Activated naive CD4-positive, alpha-beta T cell (primary cell): ENCODE measurements around the gene EXOSC6.
"Not testable (repeated sequence)": the region's sequence is repeated elsewhere in the genome, so short reads cannot be mapped to it uniquely, and the experiment has no call there.

Source experiments
- DNase-seq, 4 experiments: peaks; one replicate each; lab custom pipeline; 2025; lab: John Stamatoyannopoulos, UW

Gene EXOSC6

DNA sequence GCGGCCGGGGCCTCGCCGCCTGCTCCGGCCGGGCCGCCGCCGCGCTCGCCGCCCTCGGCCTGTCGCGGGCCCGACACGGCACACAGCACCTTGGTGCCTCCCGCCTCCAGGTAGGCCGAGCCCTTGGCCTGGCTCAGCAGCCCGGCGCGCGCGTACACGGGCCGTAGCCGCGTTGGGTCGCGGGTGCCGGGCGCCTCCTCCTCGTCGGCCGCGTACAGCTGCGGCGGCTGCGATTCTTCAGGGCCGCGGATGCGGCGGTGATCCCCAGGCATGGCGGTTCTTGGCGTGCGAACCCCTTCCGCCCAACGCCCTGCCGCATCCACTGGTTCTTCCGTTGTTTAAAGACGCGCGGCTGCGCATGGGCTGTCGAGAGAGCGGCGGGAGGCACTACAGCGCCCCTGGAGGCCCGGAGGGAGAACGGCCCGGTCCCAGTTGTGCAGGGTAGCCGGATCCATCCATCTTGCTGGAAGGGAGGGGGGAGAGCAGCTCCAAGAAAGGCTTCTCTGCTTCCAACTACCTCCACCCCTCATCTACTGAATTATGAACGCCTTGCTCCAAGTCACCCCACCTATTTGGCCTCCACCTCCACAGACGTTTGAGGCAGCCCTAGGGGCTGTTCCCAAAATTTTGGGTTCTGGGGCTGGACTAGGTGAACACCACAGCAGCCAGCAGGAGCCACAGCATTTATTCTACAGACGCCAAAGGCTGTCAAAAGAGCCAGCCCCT is at the start of gene EXOSC6:
Gene EXOSC6, minus strand, starts transcription at position 312 of the 726 bp plus-strand sequence. Its CDS starts 40 bp downstream, at position 272.
- DNase-seq = peak; percentile 80 to 87 (median 84)

DNA sequence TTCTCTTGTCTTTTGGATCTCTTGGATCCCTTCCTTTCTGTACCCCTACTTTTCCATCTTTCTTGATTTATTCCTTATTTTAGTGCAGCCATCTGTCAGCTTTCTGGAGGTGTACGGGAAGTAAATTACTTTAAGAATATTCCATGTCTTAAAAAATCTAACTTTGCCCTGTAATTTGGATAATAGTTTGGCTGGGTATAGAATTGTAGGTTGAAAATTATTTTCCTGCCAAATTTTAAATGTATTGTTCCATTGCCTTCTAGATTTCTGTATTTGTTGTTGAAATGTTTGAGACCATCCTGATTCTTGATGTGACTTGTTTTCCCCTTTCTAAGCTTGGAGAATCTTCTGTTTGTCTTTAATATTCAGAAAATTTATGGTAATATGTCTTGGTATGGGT is 49.4 kb upstream of the EXOSC6 start:
- DNase-seq = no peak

DNA sequence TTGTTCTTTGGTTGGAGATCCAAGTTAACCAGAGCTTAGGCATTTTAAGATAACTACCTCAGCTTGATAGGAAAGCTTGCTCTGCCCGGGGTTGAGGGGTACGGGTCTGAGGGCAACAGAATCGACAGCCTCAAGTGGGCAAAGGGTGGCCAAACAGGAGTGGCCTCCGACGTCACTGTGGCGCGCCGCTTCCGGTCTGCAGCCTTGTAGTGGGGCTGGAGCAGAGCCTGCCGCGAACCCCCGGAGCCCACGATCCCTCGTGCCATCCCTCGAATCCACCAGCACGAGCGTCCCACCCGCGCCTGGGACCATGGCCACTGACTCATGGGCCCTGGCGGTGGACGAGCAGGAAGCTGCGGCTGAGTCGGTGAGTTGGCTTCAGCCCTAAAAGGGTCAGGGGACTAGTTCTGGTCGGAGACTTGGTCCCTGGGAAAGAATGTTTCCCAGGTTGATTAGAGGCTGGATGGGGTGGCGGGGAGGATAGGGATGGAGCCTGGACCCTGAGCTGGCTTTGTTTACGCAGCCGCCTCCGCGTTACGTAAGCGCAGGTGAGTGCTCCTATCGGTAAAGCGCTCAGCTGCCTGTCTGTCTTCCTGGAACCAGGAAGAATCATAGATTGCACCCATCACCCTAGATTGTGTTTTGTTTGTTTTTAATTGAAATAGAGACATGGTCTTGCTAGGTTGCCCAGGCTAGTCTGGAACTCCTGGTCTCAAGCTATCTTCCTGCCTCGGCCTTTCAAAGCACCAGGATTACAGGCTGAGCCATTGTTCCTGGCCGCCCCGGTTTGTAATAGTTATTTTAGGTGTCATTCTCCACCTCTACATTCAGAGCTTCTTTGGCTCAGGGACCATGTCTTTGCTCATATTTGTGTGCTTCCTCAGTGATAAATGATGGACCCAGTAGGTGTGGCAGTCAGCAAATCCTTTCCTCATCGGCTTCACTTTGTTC is 47.5 kb upstream of the EXOSC6 start, which contains the start of gene DDX19B:
Gene DDX19B, plus strand, starts transcription at position 199 of the 951 bp plus-strand sequence. Its CDS starts 112 bp downstream, at position 311.
- DNase-seq = peak in 2 of 4 experiments; percentile 30 to 49

DNA sequence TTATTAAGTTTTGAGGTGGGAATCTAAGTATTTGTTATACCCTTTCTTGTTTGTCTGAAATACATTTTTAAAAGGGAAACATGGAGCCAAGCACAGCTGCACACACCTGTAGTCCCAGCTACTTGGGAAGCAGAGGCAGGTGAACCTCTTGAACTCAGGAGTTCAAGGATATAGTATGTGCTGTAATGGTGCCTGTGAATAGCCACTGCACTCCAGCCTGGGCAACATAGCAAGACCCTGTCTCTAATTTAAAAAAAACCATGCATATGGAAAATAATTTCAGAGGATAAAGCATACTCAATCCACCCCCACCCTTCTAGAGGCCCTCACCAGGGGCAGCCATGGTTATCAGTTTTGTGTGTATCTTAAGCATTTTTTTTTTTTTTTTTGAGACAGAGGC is 43.9 kb upstream of the EXOSC6 start:
- no peak for DNase-seq

DNA sequence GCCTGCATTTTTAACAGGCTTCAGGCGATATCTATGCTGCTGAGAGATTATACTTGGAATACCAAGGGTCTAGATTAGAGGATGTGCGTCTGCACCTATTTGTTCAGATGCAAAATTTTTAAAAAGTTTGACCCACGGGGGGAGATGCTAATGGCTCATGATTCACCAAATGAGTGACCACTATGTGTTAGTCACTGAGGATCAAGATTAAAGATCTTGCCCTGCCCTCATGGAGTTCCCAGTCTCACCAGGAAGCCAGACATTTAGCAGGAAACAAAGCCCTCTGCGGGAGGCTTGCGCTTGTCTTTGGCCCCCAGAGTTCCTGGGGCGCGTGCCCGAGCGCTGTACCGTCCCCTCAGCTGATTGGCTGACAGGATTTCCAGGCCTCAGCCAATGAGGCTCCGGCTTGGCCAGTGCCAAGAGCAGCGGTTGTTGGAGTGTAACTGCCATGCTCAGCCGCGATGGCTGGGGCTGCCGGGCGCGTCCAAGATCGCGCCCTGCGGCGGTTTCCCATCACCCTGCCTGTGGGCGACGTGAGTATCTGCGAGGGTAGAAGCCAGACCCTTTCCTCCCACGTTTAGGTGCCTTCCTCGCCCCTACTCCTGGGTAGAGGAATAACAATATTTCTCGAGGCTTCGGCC is 42.8 kb upstream of the EXOSC6 start:
- DNase-seq = no peak

DNA sequence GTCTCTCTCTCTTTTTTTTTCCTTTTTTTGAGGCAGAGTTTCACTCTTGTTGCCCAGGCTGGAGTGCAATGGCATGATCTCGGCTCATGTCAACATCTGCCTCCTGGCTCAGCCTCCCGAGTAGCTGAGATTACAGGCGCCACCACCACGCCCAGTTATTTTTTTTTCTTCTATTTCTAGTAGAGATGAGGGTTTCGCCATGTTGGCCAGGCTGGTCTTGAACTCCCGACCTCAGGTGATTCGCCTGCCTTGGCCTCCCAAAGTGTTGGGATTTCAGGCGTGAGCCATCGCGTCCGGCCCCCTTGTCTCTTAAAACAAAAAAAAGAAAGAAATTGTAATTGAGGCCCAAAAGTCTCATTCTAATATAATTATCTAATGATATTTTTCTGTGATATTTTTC is 40.4 kb upstream of the EXOSC6 start:
- DNase-seq = not testable (repeated sequence)

DNA sequence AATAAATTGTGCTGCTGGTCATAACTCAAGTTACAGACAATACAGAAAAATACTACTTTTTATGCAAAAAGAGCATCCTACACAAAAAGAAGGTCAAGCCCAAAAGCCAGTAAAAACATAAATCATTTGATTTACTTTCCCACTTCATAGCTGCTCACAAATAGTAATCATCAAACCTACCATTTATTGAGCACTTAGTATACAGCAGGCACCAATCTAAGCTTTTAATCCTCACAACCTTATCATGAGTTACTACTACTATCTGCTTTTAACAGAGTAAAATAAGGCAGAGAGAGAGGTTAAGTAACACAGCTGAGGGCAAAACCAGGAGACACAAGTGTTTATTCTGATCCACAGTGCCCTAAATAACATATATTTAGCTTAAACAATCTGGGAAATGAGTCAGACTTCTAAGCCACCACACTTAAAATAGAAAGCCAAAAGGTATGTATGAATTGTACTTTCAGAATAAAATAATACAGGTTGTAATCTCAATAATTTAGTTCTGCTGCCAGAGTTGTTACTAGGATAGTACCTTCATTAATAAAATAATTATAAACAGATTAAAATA is 39.3 kb upstream of the EXOSC6 start:
- no peak for DNase-seq

DNA sequence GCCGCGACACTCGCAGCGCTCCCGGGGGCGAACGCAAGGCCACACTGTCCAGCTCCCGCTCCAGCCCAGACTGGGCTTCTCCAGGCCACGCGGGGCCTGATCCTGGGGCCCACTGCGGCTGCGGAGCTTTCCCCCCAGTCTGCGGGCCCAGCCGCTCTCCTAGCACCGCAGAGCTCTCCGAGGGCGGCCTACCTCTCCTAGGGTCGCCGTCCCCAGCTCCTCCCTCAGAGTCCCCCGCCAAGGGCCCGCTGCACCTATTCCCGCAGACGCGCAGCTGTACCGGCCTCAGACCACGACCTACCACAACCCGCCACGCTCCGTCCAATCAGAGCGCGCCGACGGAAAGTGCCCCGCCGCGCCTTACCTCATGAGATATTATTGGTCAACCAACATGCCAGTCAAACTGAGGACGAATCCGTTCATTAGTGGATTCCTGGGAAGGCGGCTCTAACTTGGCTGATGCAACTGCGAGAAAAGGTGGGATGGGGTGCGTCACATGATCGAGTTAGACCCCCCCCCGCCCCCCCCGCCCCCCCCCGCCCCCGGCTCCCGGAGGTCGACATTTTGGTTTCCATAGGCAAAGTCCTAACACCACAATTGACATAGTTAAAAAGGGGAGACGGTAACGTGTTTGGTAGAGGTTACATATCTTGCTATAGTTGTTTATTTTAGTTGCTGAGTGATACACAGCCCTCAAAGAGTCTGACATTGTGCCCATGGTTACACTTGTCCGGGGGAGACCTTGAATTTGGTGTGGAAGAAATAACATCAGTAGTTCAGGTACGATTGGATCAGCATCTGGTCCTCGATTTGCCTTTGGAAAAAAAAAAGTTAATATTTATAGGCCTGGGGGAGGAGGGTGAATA is 37.7 kb upstream of the EXOSC6 start, which contains the start of gene AARS1:
Gene AARS1, minus strand, starts transcription at position 278 of the 866 bp plus-strand sequence. CDS start 6,743 bp downstream, outside the sequence.
- peak; percentile 78 to 86 (median 84) for DNase-seq

DNA sequence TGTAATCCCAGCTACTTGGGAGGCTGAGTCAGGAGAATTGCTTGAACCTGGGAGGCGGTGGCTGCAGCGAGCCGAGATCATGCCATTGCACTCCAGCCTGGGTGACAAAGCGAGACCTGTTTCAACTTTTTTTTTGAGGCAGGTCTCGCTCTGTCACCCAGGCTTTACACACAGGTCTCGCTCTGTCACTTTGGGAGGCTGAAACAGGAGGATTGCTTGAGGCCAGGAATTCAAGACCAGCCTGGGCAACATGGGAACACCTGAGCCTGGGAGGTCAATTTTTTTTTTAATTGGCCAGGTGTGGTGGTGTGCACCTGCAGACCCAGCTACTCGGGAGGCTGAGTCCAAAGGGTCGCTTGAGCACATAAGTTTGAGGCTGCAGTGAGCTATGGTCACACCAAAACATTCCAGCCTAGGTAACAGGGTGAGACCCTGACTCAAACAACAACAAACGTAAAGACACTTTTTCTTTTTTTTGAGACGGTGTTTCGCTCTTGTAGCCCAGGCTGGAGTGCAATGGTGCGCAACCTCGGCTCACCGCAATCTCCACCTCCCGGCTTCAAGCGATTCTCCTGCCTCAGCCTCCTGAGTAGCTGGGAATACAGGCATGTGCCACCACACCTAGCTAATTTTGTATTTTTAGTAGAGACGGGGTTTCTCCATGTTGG is 35.7 kb upstream of the EXOSC6 start:
- DNase-seq = not testable (repeated sequence)

DNA sequence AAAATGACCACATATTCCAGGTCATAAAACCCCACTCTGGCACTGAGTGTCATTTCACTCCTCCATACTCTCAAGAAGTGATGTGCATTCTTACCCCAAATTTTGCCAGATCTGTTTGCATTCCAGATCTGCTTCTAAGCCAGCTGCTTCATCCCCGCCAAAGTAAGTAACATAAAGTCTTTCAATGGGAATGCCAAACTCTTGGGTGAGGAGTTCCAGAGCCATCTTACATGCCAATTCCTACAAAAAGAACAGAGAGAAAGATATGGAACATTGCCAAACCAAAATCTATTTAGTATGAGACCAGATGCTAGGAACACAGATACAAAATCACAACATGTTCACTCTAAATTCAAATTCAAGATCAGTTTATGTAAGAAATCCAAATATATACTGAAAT is 24.7 kb upstream of the EXOSC6 start:
- DNase-seq = no peak

DNA sequence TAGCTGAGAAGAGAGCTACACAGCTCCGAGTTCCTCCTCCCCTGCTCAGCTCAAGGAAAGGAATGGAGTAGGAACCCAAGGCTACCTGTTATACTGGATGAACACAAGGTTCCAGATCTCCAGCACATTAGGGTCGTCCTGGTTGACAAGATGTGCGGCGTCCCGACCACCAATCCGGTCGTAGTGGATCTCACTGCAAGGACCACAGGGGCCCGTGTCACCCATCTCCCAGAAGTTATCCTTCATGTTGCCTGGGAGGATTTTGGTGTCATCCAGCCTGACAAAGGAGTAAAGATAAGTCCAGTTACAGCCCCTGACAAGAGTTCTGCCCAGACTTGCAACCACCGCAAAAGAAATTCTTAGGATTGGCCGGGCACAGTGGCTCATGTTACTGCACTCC is 20.0 kb upstream of the EXOSC6 start:
- no peak for DNase-seq

DNA sequence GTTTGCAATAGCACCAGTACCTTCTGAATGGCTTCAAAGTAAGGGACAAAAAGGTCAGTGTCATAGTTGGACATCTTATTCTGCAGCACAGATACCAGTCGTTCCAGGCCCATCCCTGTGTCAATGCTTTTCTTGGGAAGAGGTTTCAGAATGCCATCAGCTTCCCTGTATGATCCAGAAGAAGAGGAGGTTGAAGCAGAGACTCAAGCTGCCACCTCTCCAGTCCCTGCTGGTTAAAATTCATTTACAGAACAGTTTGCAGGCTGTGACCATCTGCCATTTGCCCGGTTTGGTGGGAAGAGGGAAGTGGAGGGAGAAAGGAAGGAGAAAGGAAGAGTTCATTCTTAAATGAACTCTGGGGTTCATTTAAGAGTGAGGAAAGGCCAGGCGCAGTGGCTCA is 18.4 kb upstream of the EXOSC6 start:
- no peak for DNase-seq

DNA sequence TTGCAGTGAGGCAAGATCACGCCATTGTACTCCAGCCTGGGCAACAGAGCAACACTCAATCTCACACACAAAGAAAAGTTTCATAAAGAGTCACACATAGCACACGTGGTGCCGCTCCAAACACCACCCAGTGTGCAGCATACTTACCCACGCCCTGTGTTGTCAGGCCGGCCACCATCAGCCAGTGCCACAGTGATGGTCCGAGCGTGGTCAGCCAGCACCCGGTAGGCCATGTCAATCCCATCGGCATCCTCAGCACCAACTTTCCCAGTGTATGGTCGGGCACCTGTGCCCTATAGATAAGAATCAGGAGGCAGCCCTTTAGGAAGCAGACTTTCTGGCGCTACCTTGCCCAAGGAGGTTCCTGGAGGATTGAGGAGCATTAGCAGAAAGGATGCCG is 17.7 kb upstream of the EXOSC6 start:
- DNase-seq = no peak

DNA sequence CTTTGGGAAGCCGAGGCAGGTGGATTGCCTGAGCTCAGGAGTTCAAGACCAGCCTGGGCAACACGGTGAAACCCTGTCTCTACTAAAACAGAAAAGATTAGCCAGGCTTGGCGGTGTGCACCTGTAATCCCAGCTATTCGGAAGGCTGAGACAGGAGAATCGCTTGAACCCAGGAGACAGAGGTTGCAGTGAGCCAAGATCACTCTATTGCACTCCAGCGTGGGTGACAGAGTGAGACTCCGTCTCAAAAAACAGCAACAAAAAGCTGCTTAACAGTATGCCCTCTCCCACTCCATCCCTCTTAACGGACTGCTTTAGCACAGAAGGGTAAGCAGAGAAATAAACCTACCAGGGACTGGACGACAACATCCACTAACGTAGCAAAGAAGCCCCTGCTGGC is 16.2 kb upstream of the EXOSC6 start:
- not testable (repeated sequence) for DNase-seq

DNA sequence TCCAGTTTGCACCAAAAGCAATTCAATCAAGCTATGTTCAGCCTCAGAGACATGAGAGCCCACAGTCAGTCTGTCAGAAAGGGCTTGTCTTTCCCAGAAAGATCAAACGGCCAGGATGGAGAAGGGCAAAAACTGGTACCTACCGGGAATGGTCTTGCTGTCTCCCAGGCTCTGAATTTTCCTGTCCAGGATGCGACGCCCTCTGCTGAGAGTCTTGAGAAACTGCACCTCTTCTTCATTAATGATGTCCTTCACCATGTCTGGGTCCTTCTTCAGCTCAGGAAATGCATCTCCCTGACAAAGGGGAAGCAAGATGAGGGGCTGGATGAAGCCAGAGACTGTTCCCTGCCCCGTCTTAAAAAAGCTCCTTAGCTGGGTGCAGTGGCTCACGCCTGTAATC is 15.8 kb upstream of the EXOSC6 start:
- DNase-seq = no peak

DNA sequence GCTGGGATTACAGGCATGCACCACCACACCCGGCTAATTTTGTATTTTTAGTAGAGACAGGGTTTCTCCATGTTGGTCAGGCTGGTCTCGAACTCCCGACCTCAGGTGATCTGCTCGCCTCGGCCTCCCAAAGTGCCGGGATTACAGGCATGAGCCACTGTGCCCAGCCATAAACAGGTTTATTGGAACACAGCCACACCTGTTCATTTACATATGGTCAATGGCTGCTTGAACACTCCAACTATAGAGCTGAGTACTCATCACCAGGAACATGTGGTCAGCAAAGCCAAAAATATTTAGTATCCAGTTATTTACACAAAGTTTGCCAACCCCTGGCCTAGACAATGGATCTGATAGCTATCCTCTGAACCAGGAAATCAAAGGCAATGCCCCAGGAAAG is 8.2 kb upstream of the EXOSC6 start:
- not testable (repeated sequence) for DNase-seq

DNA sequence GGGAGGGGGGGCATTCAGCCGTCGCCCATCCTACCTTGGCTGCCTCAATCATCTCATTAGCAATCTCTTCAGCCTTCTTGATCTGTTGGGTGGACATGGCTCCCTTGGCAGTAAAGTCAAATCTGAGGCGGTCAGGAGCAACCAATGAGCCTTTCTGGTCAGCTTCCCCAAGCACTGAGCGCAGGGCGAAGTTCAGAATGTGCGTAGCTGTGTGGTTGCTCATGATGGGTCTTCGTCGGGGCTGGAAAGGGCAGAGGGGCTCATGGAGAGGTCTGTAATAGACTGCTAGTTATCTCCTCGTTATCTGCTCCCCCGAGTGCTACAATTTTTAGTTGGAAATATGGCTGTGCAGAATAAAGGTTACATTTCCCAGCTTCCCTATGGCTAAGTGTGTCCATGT is 7.2 kb upstream of the EXOSC6 start:
- no peak for DNase-seq

DNA sequence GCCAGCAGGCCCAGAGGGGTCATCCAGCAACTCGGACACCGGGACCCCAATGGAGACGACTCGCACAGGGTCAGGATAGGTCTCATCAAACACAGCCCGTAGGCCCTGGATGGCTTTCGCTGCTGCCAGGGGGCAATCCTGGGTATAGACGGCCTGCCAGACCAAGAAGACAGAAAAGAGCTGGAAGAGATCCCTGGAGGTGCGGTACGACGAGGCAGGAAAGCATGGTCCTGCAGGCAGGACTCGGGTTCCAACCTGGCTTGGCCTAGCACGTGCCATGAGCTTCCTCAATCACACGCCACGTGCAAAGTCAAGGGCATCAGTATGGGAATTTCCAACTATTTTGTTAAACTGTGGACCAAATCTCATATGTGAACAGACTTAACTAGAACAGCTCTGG is 6.3 kb upstream of the EXOSC6 start:
- DNase-seq = no peak

DNA sequence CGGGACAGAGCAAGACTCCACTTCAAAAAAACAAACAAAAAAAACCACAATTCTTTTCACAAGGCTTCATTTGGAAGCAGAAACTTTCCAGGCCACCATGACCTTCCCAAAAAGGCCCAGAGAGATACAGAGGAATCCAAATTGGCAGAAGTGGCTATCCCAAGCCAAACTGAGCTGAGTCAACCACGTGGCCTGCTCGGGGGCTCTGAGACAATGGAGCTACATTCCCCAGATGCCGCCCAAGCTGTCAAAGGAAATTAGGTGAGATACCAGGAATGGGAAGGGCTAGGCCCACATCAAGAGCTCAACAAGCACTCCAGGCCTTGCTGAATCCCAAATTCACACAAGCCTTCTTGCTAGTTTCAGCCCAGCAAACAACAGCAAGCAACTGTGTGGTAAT is 5.7 kb upstream of the EXOSC6 start:
- DNase-seq = no peak

DNA sequence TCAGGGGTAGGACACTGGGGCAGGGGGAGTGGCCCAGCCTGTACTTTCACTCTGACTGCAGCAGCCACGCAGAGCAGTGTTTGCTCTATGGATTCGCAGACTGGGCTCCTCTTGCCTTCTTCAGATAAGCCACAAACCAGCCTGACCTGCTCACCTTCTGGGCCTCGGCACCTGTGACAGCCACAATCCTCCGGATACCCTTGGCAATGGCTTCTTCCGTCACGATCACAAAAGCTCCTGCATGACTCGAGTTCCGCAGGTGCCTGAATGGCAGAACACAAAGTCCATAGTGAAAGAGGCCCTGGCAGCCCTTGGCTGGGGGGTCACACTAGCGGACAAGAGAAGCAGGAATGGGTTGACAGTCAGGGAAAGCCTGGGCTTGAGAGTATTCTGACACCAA is 3.8 kb upstream of the EXOSC6 start:
- no peak for DNase-seq

DNA sequence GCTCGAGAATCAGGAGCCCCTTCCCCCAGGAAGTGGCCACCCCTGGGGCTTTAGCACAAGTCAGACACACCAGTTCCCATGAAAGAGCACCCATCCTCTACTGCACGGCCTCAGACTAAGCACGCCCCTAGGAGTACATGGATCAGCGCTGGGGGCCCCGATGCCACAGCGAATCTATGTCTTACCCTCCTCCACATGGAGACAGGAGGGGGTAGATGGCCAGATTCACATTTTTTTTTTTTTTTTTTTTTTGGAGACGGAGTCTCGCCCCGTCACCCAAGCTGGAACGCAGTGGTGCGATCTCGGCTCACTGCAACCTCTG is 3.2 kb upstream of the EXOSC6 start:
- DNase-seq = no peak
